HG02943 (cell line): Measurements from ENCODE around the gene JARID2.
"Not testable (repeated sequence)": the region's sequence is repeated elsewhere in the genome, so short reads cannot be mapped to it uniquely, and the experiment has no call there.

ENCODE experiments used
- ATAC-seq: cut with Tn5 transposase; IDR thresholded peaks from one replicate; pipeline ENCODE4 v1.9.1; 2021; ENCODE audit warnings: mild to moderate bottlenecking, low read depth, moderate library complexity; ENCODE audit not compliant: unreplicated experiment

JARID2 gene

DNA sequence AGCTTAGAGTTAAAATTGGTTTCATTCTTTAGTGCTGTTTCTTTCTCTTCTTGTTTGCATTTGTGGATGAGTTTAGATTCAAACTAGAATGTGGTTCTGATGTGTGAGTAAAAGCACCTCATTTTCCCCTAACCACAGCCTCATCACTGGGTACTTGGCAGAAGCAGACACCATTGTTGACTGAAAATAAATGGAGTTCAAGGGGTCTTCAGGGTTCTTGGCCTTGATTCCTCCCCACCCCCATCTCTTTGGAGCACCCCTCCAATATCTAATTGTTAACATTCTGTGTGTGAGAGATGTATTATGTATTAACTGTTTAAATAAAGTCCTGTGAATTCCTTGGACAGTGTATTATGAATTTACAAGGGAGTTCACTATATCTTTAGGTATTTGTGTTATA is 59.6 kb downstream of the JARID2 start:
- ATAC-seq, result no peak

GRCh38 chr6:15305909-15306308 is 60.0 kb downstream of the JARID2 start:
- no peak for ATAC-seq

GRCh38 chr6:15308435-15309213 is 62.8 kb downstream of the JARID2 start:
- no peak for ATAC-seq

DNA sequence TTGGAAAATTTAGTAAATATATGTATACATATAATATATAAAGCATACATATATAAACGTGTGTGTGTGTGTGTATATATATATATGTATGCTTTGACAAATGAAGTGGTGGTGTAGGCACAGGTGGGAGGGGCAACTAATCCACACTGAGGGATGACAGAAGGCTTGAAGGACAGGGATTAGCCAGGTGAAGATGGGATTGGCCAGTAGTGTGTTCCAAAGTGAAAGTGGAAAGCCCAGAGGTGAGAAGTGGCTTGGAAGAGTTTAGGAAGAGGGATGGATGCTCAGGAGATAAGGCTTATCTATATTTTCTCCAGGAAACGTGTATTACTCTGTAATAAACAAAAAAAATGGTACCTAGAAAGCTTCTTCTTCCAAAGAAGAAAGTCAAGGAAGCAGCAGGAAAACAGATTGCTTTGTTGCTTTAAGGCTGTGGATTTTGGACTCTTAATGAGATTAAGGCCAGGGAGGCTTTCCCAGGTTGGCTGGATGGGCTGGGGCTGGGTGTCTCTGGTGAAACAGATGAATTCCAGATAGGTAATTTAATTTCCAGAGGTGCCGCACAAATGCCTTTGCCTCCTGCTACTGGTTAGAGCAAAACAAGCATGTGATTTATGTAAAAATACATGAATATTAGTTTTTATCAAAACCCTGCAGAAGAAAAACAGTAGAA is 63.9 kb downstream of the JARID2 start:
- no peak for ATAC-seq

DNA sequence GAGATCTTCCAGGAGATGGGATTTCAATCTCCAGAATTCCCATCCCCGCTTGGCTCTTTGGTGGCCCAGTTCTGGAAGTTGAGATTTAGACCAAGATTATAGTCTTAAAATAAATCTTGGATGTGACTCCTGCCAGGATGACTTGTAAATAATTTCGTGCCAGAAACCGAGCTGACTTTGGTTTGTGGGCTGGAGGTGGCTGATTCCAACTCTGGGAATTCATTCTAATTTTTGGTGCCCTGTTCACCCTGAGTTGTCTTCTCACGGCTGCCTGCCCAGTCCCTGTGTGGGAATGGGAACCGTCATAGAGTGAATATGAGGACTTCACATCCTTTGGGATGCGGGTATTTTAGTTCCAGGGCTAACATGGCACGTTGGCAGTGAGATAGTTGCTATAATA is 64.8 kb downstream of the JARID2 start:
- no peak for ATAC-seq

DNA sequence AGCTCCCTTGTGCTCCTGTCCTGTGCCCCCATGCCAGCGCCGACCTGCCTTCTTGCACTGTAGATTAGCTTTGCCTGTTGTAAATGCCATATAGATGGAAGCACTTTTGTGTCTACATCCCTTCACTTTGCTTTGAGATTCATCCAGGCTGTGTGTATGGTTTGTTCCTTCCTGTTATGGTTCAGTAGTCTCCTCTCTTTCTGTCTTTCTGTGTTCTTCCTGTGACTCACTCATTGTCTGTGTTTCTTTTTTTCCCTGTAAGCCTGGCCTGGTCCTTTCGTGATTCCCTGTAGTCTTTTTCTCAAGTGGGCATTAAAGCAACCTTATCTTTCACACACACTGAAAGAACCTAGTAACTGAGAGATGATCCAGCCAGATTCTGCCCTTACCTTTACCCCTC is 66.6 kb downstream of the JARID2 start:
- no peak for ATAC-seq

GRCh38 chr6:15313367-15313766 is 67.5 kb downstream of the JARID2 start:
- no peak for ATAC-seq

GRCh38 chr6:15316754-15317153 is 70.9 kb downstream of the JARID2 start:
- no peak for ATAC-seq

GRCh38 chr6:15317251-15317650 is 71.4 kb downstream of the JARID2 start:
- no peak for ATAC-seq

GRCh38 chr6:15317934-15318902 is 72.3 kb downstream of the JARID2 start:
- ATAC-seq, result no peak

DNA sequence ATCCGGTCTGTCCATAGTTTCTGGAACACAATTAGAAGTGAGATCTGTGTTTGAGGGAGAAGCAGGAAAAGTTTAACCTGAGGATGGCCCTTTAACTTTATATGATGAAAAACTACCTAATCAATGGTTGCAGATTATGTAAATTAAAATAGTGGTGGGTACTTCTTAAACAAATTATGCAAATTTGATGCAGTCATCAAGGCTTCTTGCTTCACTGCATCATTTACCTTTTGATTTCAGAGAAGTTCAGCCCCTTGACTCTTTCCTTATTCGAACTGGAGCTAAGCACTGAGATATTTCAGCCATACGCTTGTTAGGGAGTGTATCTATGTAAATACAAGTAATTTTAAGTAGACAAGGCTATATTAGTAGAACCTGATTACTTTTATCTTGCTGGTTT is 73.8 kb downstream of the JARID2 start:
- ATAC-seq, result no peak

- no peak for ATAC-seq
Measured at GRCh38 chr6:15320693-15321092, 74.8 kb downstream of the JARID2 start.

DNA sequence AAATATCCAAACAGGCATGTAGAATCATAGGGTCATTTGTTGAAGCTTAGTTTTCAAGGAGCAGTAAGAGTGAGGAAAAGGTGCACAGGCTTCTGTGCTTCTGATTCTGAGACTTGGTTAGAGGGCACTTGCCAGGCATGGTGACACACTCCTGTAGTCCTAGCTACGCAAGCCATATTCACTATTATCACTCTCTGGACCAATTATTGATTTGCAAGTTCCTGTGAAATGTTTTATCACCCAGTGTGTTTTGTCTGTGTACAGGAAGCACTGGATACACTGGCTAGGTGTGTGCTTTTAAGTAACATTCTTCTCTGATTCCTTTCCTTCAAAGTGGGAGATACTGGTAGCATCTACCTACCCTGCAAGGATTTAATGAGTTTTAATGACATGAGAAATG is 76.3 kb downstream of the JARID2 start:
- no peak for ATAC-seq

GRCh38 chr6:15322781-15323536 is 77.1 kb downstream of the JARID2 start:
- no peak for ATAC-seq

DNA sequence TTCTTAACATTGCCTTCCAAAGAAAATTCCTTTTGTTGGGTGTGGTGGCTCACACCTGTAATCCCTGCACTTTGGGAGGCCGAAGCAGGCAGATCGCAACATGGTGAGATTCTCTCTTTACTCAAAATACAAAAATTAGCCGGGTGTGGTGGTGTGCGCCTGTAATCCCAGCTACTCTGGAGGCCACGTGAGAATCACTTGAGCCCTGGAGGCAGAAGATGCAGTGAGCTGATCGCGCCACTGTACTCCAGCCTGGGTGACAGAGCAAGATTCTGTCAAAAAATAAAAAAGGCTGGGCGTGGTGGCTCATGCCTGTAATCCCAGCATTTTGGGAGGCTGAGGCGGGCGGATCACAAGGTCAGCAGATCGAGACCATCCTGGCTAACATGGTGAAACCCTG is 77.7 kb downstream of the JARID2 start:
- not testable (repeated sequence) for ATAC-seq

- no peak for ATAC-seq
Measured at GRCh38 chr6:15324427-15324985, 78.6 kb downstream of the JARID2 start.

DNA sequence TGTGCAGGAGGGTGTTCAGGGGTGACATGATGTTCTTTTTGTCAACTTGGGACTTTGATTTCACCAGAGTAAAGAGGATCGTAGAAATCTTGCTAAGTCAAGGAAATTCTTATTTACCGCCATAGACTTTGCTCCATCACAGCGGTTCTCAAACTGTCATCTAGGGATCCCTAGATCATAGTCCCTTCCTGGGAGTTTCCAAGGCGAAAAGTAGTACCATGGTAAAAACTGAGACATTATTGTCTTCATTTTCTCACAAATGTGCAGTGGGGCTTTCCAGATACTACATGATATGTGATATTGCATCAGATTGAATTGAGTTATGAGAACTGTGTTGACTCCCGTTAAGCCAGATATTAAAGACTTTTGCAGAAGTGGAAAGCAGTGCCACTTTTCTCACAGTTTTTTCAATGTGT is 79.7 kb downstream of the JARID2 start:
- no peak for ATAC-seq

GRCh38 chr6:15326067-15326614 is 80.3 kb downstream of the JARID2 start:
- no peak for ATAC-seq

- ATAC-seq, result no peak
Measured at GRCh38 chr6:15327271-15327670, 81.4 kb downstream of the JARID2 start.

DNA sequence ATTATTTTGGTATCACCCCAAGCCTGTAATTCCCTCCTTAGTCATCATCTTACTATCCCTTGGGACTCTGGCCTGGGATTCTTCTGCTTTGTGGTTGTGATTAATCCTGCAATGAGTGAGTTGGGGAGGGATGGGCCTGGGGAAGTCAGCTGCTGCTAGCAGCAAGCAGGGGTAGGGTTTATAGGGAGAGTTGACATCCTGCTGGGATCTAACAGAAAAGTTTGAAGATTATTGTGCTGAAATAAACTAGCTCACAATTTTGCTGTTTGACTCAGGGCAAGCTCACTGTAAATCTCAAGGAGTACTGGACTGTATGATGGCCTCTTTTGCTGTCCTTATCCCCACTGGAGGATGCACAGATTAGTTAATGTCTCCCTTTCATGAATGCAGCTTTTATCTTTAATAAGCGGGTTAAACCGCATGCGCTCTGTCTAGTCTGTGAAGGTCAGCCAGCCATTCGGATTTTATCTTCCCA is 83.4 kb downstream of the JARID2 start:
- ATAC-seq, result no peak
